ENCODE data around the gene TTLL5. TPM values are rescaled to one million over a fixed set of nuclear protein-coding genes. Genes with fewer than 3 reads are reported as not detected.

The TTLL5 gene
- polyA plus RNA-seq, 1 experiment = 24.1 TPM

DNA sequence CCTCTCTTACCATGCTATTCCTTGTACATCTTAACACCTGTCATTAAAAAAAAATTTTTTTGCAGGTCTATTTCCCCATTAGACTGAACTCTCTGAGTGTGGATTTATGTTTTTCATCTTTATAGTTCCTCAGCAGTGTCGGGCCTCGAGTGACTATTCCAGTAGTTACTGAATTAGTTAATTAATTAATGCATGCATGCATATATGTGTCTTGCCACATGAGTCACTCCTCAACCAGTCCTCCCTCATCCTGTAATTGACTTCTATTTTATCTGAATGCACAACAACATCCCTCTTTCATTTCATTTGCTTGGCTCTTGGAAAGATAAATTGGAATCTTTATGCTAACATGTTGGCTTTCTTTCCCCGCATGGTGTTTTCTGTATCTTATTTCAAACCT lies 36.0 kb upstream of the TTLL5 start:
- no peak for DNase-seq (ENCODE audit: low read depth, low spot score)
- H3K9me3 ChIP-seq (ENCODE audit: control insufficient read depth, insufficient read depth, low read length) = no peaks in the 10 kb centered on the region
- H3K4me3 ChIP-seq (ENCODE audit: low read depth, low read length) = no peak overlapping the region
- ChIA-PET CTCF (interaction anchor here (0.6 kb wide), 1 partner anchor 12 kb away, joined by 7 read pairs; no protein-coding TSS in a partner anchor), POLR2A (no interaction called here)
- H3K27me3 ChIP-seq (ENCODE audit: control insufficient read depth, insufficient read depth, low read length) = peaks cover 9% of the 10 kb centered on the region
- H3K27ac ChIP-seq (ENCODE audit: low read depth, low read length) = no peak overlapping the region
- TF ChIP-seq, protein P1, sequence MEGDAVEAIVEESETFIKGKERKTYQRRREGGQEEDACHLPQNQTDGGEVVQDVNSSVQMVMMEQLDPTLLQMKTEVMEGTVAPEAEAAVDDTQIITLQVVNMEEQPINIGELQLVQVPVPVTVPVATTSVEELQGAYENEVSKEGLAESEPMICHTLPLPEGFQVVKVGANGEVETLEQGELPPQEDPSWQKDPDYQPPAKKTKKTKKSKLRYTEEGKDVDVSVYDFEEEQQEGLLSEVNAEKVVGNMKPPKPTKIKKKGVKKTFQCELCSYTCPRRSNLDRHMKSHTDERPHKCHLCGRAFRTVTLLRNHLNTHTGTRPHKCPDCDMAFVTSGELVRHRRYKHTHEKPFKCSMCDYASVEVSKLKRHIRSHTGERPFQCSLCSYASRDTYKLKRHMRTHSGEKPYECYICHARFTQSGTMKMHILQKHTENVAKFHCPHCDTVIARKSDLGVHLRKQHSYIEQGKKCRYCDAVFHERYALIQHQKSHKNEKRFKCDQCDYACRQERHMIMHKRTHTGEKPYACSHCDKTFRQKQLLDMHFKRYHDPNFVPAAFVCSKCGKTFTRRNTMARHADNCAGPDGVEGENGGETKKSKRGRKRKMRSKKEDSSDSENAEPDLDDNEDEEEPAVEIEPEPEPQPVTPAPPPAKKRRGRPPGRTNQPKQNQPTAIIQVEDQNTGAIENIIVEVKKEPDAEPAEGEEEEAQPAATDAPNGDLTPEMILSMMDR (IDR thresholded peaks at IDR 0.05; ENCODE audit: low read depth, low read length) = no peak

GRCh38 chr14:75626396-75626795 lies 34.6 kb upstream of the TTLL5 start:
- TF ChIP-seq, protein P1 (IDR thresholded peaks at IDR 0.05; ENCODE audit: low read depth, low read length) = no peak
- no peak overlapping the region for H3K4me3 ChIP-seq (ENCODE audit: low read depth, low read length)
- POLR2A ChIA-PET = no interaction called here

DNA sequence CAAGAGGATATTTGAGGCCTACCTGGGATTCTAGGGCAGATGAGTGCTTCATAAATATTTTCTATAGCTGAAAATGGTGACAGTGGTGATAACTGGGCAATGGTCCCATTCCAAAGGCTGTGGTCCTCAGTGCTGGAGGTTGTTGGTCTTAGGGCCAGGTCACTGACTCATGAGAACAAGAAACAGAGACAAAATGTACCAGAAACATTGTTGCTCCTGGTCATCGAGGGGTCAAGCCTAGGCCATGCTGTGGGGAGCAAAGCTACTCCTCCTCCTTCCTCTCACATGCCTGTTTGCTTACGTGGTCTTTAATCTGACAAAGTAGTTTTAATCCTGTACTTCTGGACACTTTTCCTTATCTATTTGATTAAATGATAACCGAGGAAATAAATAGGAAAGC lies 34.2 kb upstream of the TTLL5 start:
- Histone ChIP-seq H3K4me3 (ENCODE audit: low read depth, low read length) (no peak overlapping the region), H3K27ac (ENCODE audit: low read depth, low read length) (no peak overlapping the region), H3K9me3 (ENCODE audit: control insufficient read depth, insufficient read depth, low read length) (no peaks in the 10 kb centered on the region), H3K27me3 (ENCODE audit: control insufficient read depth, insufficient read depth, low read length) (peaks cover 15% of the 10 kb centered on the region)
- no peak for DNase-seq (ENCODE audit: low read depth, low spot score)
- ChIA-PET POLR2A (no interaction called here), CTCF (interaction anchor here (0.5 kb wide), 1 partner anchor 129 kb away, joined by 3 read pairs; no protein-coding TSS in a partner anchor)
- TF ChIP-seq, protein P1 (IDR thresholded peaks at IDR 0.05; ENCODE audit: low read depth, low read length) = no peak

More at GRCh38 chr14:75626396-75626795, 34.6 kb upstream of the TTLL5 start:
- no peak for DNase-seq (ENCODE audit: low read depth, low spot score)
- Histone ChIP-seq H3K27me3 (ENCODE audit: control insufficient read depth, insufficient read depth, low read length) (peaks cover 14% of the 10 kb centered on the region), H3K27ac (ENCODE audit: low read depth, low read length) (no peak overlapping the region), H3K9me3 (ENCODE audit: control insufficient read depth, insufficient read depth, low read length) (no peaks in the 10 kb centered on the region)
- CTCF ChIA-PET = interaction anchor here (0.5 kb wide), 1 partner anchor 129 kb away, joined by 3 read pairs; no protein-coding TSS in a partner anchor

- H3K27me3 ChIP-seq (ENCODE audit: control insufficient read depth, insufficient read depth, low read length) = peaks cover 20% of the 10 kb centered on the region
- TF ChIP-seq, protein P1 (IDR thresholded peaks at IDR 0.05; ENCODE audit: low read depth, low read length) = no peak
- no peak overlapping the region for H3K4me3 ChIP-seq (ENCODE audit: low read depth, low read length)
- ChIA-PET CTCF (interaction anchor here (1.5 kb wide), 1 partner anchor 50 kb away, joined by 5 read pairs; no protein-coding TSS in a partner anchor), POLR2A (no interaction called here)
- DNase-seq (ENCODE audit: low read depth, low spot score) = no peak
- no peak overlapping the region for H3K27ac ChIP-seq (ENCODE audit: low read depth, low read length)
- H3K9me3 ChIP-seq (ENCODE audit: control insufficient read depth, insufficient read depth, low read length) = no peaks in the 10 kb centered on the region
Observed at GRCh38 chr14:75627406-75627805, 33.6 kb upstream of the TTLL5 start.

DNA sequence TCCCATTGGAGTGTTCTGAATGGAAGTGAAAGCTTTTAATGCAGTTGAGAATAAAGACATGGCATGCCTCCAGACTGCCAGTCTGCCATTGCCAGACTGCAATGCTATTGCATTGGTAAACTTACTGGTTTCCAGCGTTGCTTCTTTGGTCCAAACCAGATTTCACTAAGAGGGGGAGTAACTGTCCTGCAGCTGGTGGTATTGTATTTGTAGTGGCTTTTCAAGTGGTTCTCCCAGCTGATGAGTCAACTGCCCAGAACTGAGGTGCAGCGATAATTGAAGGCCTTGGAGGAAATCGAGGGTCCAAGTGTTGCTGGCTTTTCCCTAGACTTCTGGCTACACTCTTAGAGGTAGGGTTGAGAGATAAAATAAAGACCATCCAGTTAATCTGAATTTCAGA lies 32.2 kb upstream of the TTLL5 start:
- POLR2A ChIA-PET = no interaction called here
- no peaks in the 10 kb centered on the region for H3K9me3 ChIP-seq (ENCODE audit: control insufficient read depth, insufficient read depth, low read length)
- CTCF ChIA-PET = interaction anchor here (1.5 kb wide), 1 partner anchor 51 kb away, joined by 5 read pairs; no protein-coding TSS in a partner anchor
- TF ChIP-seq, protein P1 (IDR thresholded peaks at IDR 0.05; ENCODE audit: low read depth, low read length) = no peak
- H3K27ac ChIP-seq (ENCODE audit: low read depth, low read length) = no peak overlapping the region
- no peak for DNase-seq (ENCODE audit: low read depth, low spot score)
- no peak overlapping the region for H3K4me3 ChIP-seq (ENCODE audit: low read depth, low read length)
- peaks cover 20% of the 10 kb centered on the region for H3K27me3 ChIP-seq (ENCODE audit: control insufficient read depth, insufficient read depth, low read length)
